ENCODE data around the gene OR52K1. TPM values are rescaled to one million over a fixed set of nuclear protein-coding genes. Genes with fewer than 3 reads are reported as not detected.
"Not testable (repeated sequence)": the region's sequence is repeated elsewhere in the genome, so short reads cannot be mapped to it uniquely, and the experiment has no call there.

Gene OR52K1
- total and polyA plus RNA-seq, 2 donors = not detected

- DNase-seq (ENCODE audit: extremely low spot score) = no peak
- no peak overlapping the region for H3K4me3 ChIP-seq (ENCODE audit: low read depth, low read length)
- H3K27ac ChIP-seq (ENCODE audit: low read depth) = no peak overlapping the region
- no peaks in the 10 kb centered on the region for H3K36me3 ChIP-seq (ENCODE audit: insufficient read depth)
- 40% methylated on average over 5 of the region's 5 CpGs for WGBS
- H3K4me1 ChIP-seq (ENCODE audit: insufficient read depth) = no peaks in the 10 kb centered on the region
These were observed 16.1 kb upstream of the OR52K1 start for GRCh38 chr11:4466131-4466870.

- Histone ChIP-seq H3K4me3 (ENCODE audit: low read depth, low read length) (no peak overlapping the region), H3K27ac (ENCODE audit: low read depth) (no peak overlapping the region), H3K4me1 (ENCODE audit: insufficient read depth) (no peaks in the 10 kb centered on the region), H3K36me3 (ENCODE audit: insufficient read depth) (no peaks in the 10 kb centered on the region)
- no peak for DNase-seq (ENCODE audit: extremely low spot score)
These were observed 15.5 kb upstream of the OR52K1 start for GRCh38 chr11:4466871-4467442.

GRCh38 chr11:4467811-4468606 is 14.4 kb upstream of the OR52K1 start:
- DNase-seq (ENCODE audit: extremely low spot score) = no peak
- H3K36me3 ChIP-seq (ENCODE audit: insufficient read depth) = no peaks in the 10 kb centered on the region
- no peaks in the 10 kb centered on the region for H3K4me1 ChIP-seq (ENCODE audit: insufficient read depth)
- H3K27ac ChIP-seq (ENCODE audit: low read depth) = no peak overlapping the region
- WGBS = 63% methylated on average over 3 of the region's 3 CpGs
- no peak overlapping the region for H3K4me3 ChIP-seq (ENCODE audit: low read depth, low read length)

GRCh38 chr11:4479644-4480043 is 2.8 kb upstream of the OR52K1 start:
- Histone ChIP-seq H3K4me3 (ENCODE audit: low read depth, low read length) (no peak overlapping the region), H3K4me1 (ENCODE audit: insufficient read depth) (no peaks in the 10 kb centered on the region), H3K27ac (ENCODE audit: low read depth) (no peak overlapping the region), H3K36me3 (ENCODE audit: insufficient read depth) (no peaks in the 10 kb centered on the region)
- DNase-seq (ENCODE audit: extremely low spot score) = no peak
- 74% methylated on average over 1 of the region's 1 CpG for WGBS

GRCh38 chr11:4480577-4481239 is 1.7 kb upstream of the OR52K1 start:
- 74% methylated on average over 4 of the region's 4 CpGs for WGBS
- Histone ChIP-seq H3K4me3 (ENCODE audit: low read depth, low read length) (no peak overlapping the region), H3K27ac (ENCODE audit: low read depth) (no peak overlapping the region), H3K36me3 (ENCODE audit: insufficient read depth) (no peaks in the 10 kb centered on the region), H3K4me1 (ENCODE audit: insufficient read depth) (no peaks in the 10 kb centered on the region)
- DNase-seq (ENCODE audit: extremely low spot score) = no peak

GRCh38 chr11:4481240-4481582 is 1.2 kb upstream of the OR52K1 start:
- H3K4me3 ChIP-seq (ENCODE audit: low read depth, low read length) = no peak overlapping the region
- no peaks in the 10 kb centered on the region for H3K36me3 ChIP-seq (ENCODE audit: insufficient read depth)
- H3K4me1 ChIP-seq (ENCODE audit: insufficient read depth) = no peaks in the 10 kb centered on the region
- no peak for DNase-seq (ENCODE audit: extremely low spot score)
- no peak overlapping the region for H3K27ac ChIP-seq (ENCODE audit: low read depth)

GRCh38 chr11:4484310-4484709 is 1.9 kb downstream of the OR52K1 start:
- DNase-seq (ENCODE audit: extremely low spot score) = no peak
- Histone ChIP-seq H3K36me3 (ENCODE audit: insufficient read depth) (no peaks in the 10 kb centered on the region), H3K4me1 (ENCODE audit: insufficient read depth) (no peaks in the 10 kb centered on the region), H3K4me3 (ENCODE audit: low read depth, low read length) (no peak overlapping the region), H3K27ac (ENCODE audit: low read depth) (no peak overlapping the region)
- 63% methylated on average over 4 of the region's 4 CpGs for WGBS

GRCh38 chr11:4491405-4491804 is 9.0 kb downstream of the OR52K1 start:
- not testable (repeated sequence) for H3K36me3 ChIP-seq (ENCODE audit: insufficient read depth); H3K27ac ChIP-seq (ENCODE audit: low read depth); DNase-seq (ENCODE audit: extremely low spot score); H3K4me3 ChIP-seq (ENCODE audit: low read depth, low read length); H3K4me1 ChIP-seq (ENCODE audit: insufficient read depth)
- 88% methylated on average over 2 of the region's 2 CpGs for WGBS

- Histone ChIP-seq H3K4me3 (ENCODE audit: low read depth, low read length) (no peak overlapping the region), H3K36me3 (ENCODE audit: insufficient read depth) (no peaks in the 10 kb centered on the region), H3K4me1 (ENCODE audit: insufficient read depth) (no peaks in the 10 kb centered on the region), H3K27ac (ENCODE audit: low read depth) (no peak overlapping the region)
- 83% methylated on average over 4 of the region's 4 CpGs for WGBS
- no peak for DNase-seq (ENCODE audit: extremely low spot score)
These were observed 9.6 kb downstream of the OR52K1 start for GRCh38 chr11:4491878-4492606.

GRCh38 chr11:4493480-4493818 is 11.0 kb downstream of the OR52K1 start:
- H3K4me1 ChIP-seq (ENCODE audit: insufficient read depth) = no peaks in the 10 kb centered on the region
- WGBS = 43% methylated on average over 5 of the region's 5 CpGs
- no peak for DNase-seq (ENCODE audit: extremely low spot score)
- H3K4me3 ChIP-seq (ENCODE audit: low read depth, low read length) = no peak overlapping the region
- no peaks in the 10 kb centered on the region for H3K36me3 ChIP-seq (ENCODE audit: insufficient read depth)
- H3K27ac ChIP-seq (ENCODE audit: low read depth) = no peak overlapping the region

GRCh38 chr11:4495487-4495886 is 13.0 kb downstream of the OR52K1 start:
- Histone ChIP-seq H3K4me3 (ENCODE audit: low read depth, low read length) (no peak overlapping the region), H3K27ac (ENCODE audit: low read depth) (no peak overlapping the region), H3K36me3 (ENCODE audit: insufficient read depth) (no peaks in the 10 kb centered on the region), H3K4me1 (ENCODE audit: insufficient read depth) (no peaks in the 10 kb centered on the region)
- no peak for DNase-seq (ENCODE audit: extremely low spot score)
- 40% methylated on average over 7 of the region's 7 CpGs for WGBS

- 34% methylated on average over 6 of the region's 6 CpGs for WGBS
- Histone ChIP-seq H3K27ac (ENCODE audit: low read depth) (no peak overlapping the region), H3K4me3 (ENCODE audit: low read depth, low read length) (no peak overlapping the region), H3K4me1 (ENCODE audit: insufficient read depth) (no peaks in the 10 kb centered on the region), H3K36me3 (ENCODE audit: insufficient read depth) (no peaks in the 10 kb centered on the region)
- no peak for DNase-seq (ENCODE audit: extremely low spot score)
These were observed 13.5 kb downstream of the OR52K1 start for GRCh38 chr11:4495986-4496385.

- Histone ChIP-seq H3K4me1 (ENCODE audit: insufficient read depth) (no peaks in the 10 kb centered on the region), H3K27ac (ENCODE audit: low read depth) (no peak overlapping the region), H3K4me3 (ENCODE audit: low read depth, low read length) (no peak overlapping the region), H3K36me3 (ENCODE audit: insufficient read depth) (no peaks in the 10 kb centered on the region)
- DNase-seq (ENCODE audit: extremely low spot score) = no peak
- 33% methylated on average over 15 of the region's 15 CpGs for WGBS
These were observed 14.3 kb downstream of the OR52K1 start for GRCh38 chr11:4496557-4497248.

Data from urinary bladder (tissue), 4 donors.